ENCODE results near the gene ZNF738. TPM values are rescaled to one million over a fixed set of nuclear protein-coding genes. Genes with fewer than 3 reads are reported as not detected.

ZNF738 gene
- total RNA-seq, 4 donors from 2014 or later, result 3.1 to 8.6 (median 6.2) TPM

GRCh38 chr19:21321996-21322395 lies 36.8 kb upstream of the ZNF738 start:
- Histone ChIP-seq H3K27ac (no peak overlapping the region), H3K4me3 (replicated peaks in 1 of 3) (no peak overlapping the region), H3K36me3 (peaks cover 0 to 6% of the 10 kb centered on the region in 2 donors), H3K27me3 (no peaks in the 10 kb centered on the region), H3K9me3 (no peaks in the 10 kb centered on the region), H3K4me1 (no peaks in the 10 kb centered on the region)
- 89% methylated on average over 4 of the region's 4 CpGs for WGBS, 2 donors
- intact Hi-C loops (cut with DNase I), result no loop called here
- TF ChIP-seq CTCF (IDR thresholded peaks at IDR 0.05) (no peak), POLR2A (IDR thresholded peaks at IDR 0.05) (no peak)
- DNase-seq, result no peak

- peaks cover 0 to 6% of the 10 kb centered on the region in 2 donors for H3K36me3 ChIP-seq
- no peak overlapping the region for H3K27ac ChIP-seq
- no peaks in the 10 kb centered on the region for H3K27me3 ChIP-seq
- TF ChIP-seq CTCF (IDR thresholded peaks at IDR 0.05), result no peak
- TF ChIP-seq POLR2A (IDR thresholded peaks at IDR 0.05), result no peak
- 90 to 93% methylated on average over 8 of the region's 8 CpGs for WGBS, 2 donors
- H3K4me3 ChIP-seq (replicated peaks in 1 of 3), result no peak overlapping the region
- H3K4me1 ChIP-seq, result peaks cover 1 to 2% of the 10 kb centered on the region in 2 donors
- H3K9me3 ChIP-seq, result no peaks in the 10 kb centered on the region
- DNase-seq, result peak in 1 of 2 donors; percentile 3
- intact Hi-C loops (cut with DNase I), result no loop called here
Observed at GRCh38 chr19:21322528-21322927, 36.3 kb upstream of the ZNF738 start.

- intact Hi-C loops (cut with DNase I), result no loop called here
- Histone ChIP-seq H3K4me1 (peaks cover 6 to 7% of the 10 kb centered on the region in 2 donors), H3K27me3 (no peaks in the 10 kb centered on the region), H3K4me3 (replicated peaks in 1 of 3) (no peak overlapping the region), H3K9me3 (no peaks in the 10 kb centered on the region), H3K27ac (no peak overlapping the region), H3K36me3 (peaks cover 0 to 6% of the 10 kb centered on the region in 2 donors)
- no peak for DNase-seq
- TF ChIP-seq CTCF (IDR thresholded peaks at IDR 0.05) (no peak), POLR2A (IDR thresholded peaks at IDR 0.05) (no peak)
- 84 to 90% methylated on average over 2 of the region's 2 CpGs for WGBS, 2 donors
Observed at GRCh38 chr19:21323000-21323399, 35.8 kb upstream of the ZNF738 start.

- WGBS, 2 donors, result 73 to 97% methylated on average over 2 of the region's 2 CpGs
- intact Hi-C loops (cut with DNase I), result no loop called here
- no peak overlapping the region for H3K27ac ChIP-seq
- no peak overlapping the region for H3K4me3 ChIP-seq (replicated peaks in 1 of 3)
- H3K9me3 ChIP-seq, result no peaks in the 10 kb centered on the region
- DNase-seq, result no peak
- H3K4me1 ChIP-seq, result peaks cover 9 to 11% of the 10 kb centered on the region in 2 donors
- H3K36me3 ChIP-seq, result peaks cover 0 to 6% of the 10 kb centered on the region in 2 donors
- no peaks in the 10 kb centered on the region for H3K27me3 ChIP-seq
- no peak for TF ChIP-seq POLR2A (IDR thresholded peaks at IDR 0.05)
- TF ChIP-seq CTCF (IDR thresholded peaks at IDR 0.05), result no peak
Observed at GRCh38 chr19:21326169-21326568, 32.6 kb upstream of the ZNF738 start.

- no peak for DNase-seq
- Histone ChIP-seq H3K4me3 (replicated peaks in 1 of 3) (peak overlapping the region in 2 of 3 donors; percentile 59 to 97), H3K36me3 (peaks cover 0 to 6% of the 10 kb centered on the region in 2 donors), H3K27me3 (no peaks in the 10 kb centered on the region), H3K27ac (peak overlapping the region; percentile 87 to 98 (median 89)), H3K9me3 (no peaks in the 10 kb centered on the region), H3K4me1 (peaks cover 9 to 11% of the 10 kb centered on the region in 2 donors)
- intact Hi-C loops (cut with DNase I), result no loop called here
- 2 to 5% methylated on average over 6 of the region's 6 CpGs for WGBS, 2 donors
- TF ChIP-seq CTCF (IDR thresholded peaks at IDR 0.05), result no peak
- no peak for TF ChIP-seq POLR2A (IDR thresholded peaks at IDR 0.05)
Observed at GRCh38 chr19:21328406-21328805, 30.4 kb upstream of the ZNF738 start.
